Measurements from ENCODE around the gene CELA2B. TPM values are rescaled to one million over a fixed set of nuclear protein-coding genes. Genes with fewer than 3 reads are reported as not detected.
"Not testable (repeated sequence)": the region's sequence is repeated elsewhere in the genome, so short reads cannot be mapped to it uniquely, and the experiment has no call there.

The CELA2B gene
- total and polyA plus RNA-seq, 4 donors = not detected

DNA sequence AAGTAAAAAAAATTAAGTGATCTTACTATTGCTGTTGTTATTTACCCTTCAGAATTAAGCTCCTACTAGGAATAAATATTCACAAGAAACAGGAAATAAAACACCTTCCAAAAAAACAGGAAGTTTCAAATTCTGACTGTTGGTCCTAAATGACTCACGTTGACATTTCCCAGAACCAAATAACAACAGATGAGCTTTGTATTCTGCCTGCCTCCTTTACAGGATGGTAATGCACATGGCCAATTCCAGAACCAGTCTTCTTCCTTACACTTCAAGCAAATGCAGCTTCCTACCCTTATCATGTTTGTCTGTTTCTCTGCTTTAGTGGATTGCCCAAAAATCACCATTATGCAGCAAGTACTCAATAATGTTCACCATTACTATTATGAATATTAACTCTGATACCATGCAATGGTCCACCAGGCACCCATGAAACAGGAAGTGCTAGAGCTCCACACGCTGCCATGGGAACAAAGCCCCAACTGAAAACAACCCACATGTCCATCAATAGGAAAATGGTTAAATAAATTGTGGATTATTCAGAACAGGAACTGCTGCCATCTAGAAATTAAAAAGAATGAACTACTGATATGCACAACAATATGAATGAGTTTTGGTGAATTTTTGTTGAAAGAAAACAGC, 39.2 kb downstream of the CELA2B start (continued):
- TF ChIP-seq GABPA (IDR thresholded peaks at IDR 0.05 in 1 of 2, conservative IDR thresholded peaks at IDR 0.05 in 1 of 2) (no peak), FOXA1 (IDR thresholded peaks at IDR 0.05) (no peak), EGR1 (IDR thresholded peaks at IDR 0.05; ENCODE audit: low read depth in 2 of 2) (no peak)

DNA sequence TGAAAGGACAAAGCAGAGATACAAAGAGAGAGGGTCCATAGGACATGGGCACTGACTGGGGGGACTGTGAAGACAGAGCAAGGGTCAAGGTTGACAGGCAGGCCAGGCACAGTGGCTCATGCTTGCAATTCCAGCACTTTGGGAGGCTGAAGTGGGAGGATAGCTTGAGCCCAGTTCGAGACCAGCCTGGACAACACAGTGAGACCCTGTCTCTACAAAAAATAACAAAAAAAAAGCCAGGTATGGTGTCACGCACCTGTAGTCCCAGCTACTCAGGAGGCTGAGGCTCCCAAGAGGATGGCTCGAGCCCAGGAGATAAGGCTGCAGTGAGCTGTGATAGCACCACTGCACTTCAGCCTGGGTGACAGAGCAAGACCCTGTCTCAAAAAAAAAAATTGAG, 43.7 kb downstream of the CELA2B start:
- Histone ChIP-seq H3K36me3 (ENCODE audit: control insufficient read depth in 4 of 4, insufficient read depth in 3 of 4, low read depth in 1 of 4, low read length in 3 of 4) (peaks cover 0 to 5% (median 4%) of the 10 kb centered on the region in 4 donors), H3K27ac (ENCODE audit: low read depth in 1 of 2, low read length in 2 of 2) (no peak overlapping the region), H3K4me1 (ENCODE audit: control insufficient read depth in 4 of 4, insufficient read depth in 4 of 4, low read length in 3 of 4) (peaks cover 0 to 13% (median 6%) of the 10 kb centered on the region in 4 donors), H3K9ac (ENCODE audit: low read depth in 1 of 2, low read length in 2 of 2) (no peak overlapping the region), H3K27me3 (ENCODE audit: control insufficient read depth in 4 of 4, insufficient read depth in 4 of 4, low read length in 3 of 4) (no peaks in the 10 kb centered on the region), H3K4me3 (ENCODE audit: low read depth in 1 of 3, low read length in 3 of 3) (no peak overlapping the region), H3K9me3 (ENCODE audit: control insufficient read depth in 4 of 4, low read length in 3 of 4) (no peaks in the 10 kb centered on the region)
- WGBS = 98% methylated on average over 3 of the region's 3 CpGs
- DNase-seq (ENCODE audit: low spot score) = no peak
- TF ChIP-seq RXRA (IDR thresholded peaks at IDR 0.05) = no peak

DNA sequence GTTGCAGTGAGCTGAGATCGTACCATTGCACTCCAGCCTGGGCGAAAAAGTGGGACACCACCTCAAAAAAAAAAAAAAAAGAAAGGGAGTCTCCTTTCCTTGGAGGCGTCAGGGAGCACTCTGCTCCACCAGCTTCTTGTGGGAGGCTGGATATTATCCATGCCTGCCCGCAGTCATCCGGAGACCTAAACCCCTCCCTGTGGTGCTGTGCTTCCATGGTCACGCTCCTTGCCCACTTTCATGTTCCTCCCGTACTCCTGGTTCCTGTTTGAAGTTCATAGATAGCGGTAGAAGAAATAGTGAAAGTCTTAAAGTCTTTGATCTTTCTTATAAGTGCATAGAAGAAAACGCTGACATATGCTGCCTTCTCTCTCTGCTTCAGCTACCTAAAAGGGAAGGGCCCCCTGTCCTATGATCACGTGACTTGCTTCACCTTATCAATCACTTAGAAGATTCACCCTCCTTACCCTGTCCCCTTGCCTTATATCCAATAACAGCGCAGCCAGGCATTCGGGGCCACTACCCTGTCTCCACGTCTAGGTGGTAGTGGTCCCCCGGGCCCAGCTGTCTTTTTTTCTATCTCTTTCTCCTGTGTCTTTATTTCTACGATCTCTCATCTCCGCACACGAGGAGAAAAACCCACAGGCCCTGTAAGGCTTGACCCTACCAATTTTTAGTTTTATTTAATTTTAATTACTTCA, 45.5 kb downstream of the CELA2B start:
- not testable (repeated sequence) for H3K36me3 ChIP-seq (ENCODE audit: control insufficient read depth in 4 of 4, insufficient read depth in 3 of 4, low read depth in 1 of 4, low read length in 3 of 4); H3K4me3 ChIP-seq (ENCODE audit: low read depth in 1 of 3, low read length in 3 of 3); H3K9ac ChIP-seq (ENCODE audit: low read depth in 1 of 2, low read length in 2 of 2); DNase-seq (ENCODE audit: low spot score); H3K27me3 ChIP-seq (ENCODE audit: control insufficient read depth in 4 of 4, insufficient read depth in 4 of 4, low read length in 3 of 4); H3K9me3 ChIP-seq (ENCODE audit: control insufficient read depth in 4 of 4, low read length in 3 of 4); H3K27ac ChIP-seq (ENCODE audit: low read depth in 1 of 2, low read length in 2 of 2)
- peaks cover 3 to 26% (median 17%) of the 10 kb centered on the region in 4 donors for H3K4me1 ChIP-seq (ENCODE audit: control insufficient read depth in 4 of 4, insufficient read depth in 4 of 4, low read length in 3 of 4)
- 93% methylated on average over 17 of the region's 17 CpGs for WGBS

DNA sequence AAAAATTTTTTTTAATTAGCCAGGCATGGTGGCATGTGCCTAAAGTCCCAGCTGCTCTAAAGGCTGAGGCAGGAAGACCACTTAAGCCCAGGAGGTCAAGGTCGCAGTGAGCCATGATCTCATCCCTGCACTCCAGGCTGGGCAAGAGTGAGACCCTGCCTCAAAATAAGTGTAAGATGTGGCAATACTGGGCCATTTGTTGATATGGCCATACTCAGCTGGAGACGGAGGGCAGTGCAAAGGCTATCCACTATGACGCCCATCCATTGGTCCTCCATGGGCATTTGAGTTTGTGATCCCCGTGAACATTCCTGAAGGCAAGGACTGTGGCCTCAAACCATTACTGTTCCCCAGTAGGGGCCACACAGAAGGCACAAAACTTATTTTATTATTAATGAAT, 46.6 kb downstream of the CELA2B start:
- no peaks in the 10 kb centered on the region for H3K9me3 ChIP-seq (ENCODE audit: control insufficient read depth in 4 of 4, low read length in 3 of 4)
- H3K27ac ChIP-seq (ENCODE audit: low read depth in 1 of 2, low read length in 2 of 2) = no peak overlapping the region
- peaks cover 0 to 4% (median under 1%) of the 10 kb centered on the region in 4 donors for H3K36me3 ChIP-seq (ENCODE audit: control insufficient read depth in 4 of 4, insufficient read depth in 3 of 4, low read depth in 1 of 4, low read length in 3 of 4)
- no peak overlapping the region for H3K9ac ChIP-seq (ENCODE audit: low read depth in 1 of 2, low read length in 2 of 2)
- peaks cover 3 to 31% (median 21%) of the 10 kb centered on the region in 4 donors for H3K4me1 ChIP-seq (ENCODE audit: control insufficient read depth in 4 of 4, insufficient read depth in 4 of 4, low read length in 3 of 4)
- WGBS = 98% methylated on average over 4 of the region's 4 CpGs
- no peak for TF ChIP-seq SP1 (IDR thresholded peaks at IDR 0.05)
- TF ChIP-seq FOXA1 (IDR thresholded peaks at IDR 0.05) = no peak
- TF ChIP-seq, protein P1, sequence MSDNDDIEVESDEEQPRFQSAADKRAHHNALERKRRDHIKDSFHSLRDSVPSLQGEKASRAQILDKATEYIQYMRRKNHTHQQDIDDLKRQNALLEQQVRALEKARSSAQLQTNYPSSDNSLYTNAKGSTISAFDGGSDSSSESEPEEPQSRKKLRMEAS (IDR thresholded peaks at IDR 0.05) = no peak
- TF ChIP-seq EGR1 (IDR thresholded peaks at IDR 0.05; ENCODE audit: low read depth in 2 of 2) = no peak
- TF ChIP-seq HNF4G (IDR thresholded peaks at IDR 0.05) = no peak
- no peak for TF ChIP-seq YY1 (IDR thresholded peaks at IDR 0.05)
- TF ChIP-seq, protein P2, sequence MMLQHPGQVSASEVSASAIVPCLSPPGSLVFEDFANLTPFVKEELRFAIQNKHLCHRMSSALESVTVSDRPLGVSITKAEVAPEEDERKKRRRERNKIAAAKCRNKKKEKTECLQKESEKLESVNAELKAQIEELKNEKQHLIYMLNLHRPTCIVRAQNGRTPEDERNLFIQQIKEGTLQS (IDR thresholded peaks at IDR 0.05) = no peak
- TF ChIP-seq, protein P3, sequence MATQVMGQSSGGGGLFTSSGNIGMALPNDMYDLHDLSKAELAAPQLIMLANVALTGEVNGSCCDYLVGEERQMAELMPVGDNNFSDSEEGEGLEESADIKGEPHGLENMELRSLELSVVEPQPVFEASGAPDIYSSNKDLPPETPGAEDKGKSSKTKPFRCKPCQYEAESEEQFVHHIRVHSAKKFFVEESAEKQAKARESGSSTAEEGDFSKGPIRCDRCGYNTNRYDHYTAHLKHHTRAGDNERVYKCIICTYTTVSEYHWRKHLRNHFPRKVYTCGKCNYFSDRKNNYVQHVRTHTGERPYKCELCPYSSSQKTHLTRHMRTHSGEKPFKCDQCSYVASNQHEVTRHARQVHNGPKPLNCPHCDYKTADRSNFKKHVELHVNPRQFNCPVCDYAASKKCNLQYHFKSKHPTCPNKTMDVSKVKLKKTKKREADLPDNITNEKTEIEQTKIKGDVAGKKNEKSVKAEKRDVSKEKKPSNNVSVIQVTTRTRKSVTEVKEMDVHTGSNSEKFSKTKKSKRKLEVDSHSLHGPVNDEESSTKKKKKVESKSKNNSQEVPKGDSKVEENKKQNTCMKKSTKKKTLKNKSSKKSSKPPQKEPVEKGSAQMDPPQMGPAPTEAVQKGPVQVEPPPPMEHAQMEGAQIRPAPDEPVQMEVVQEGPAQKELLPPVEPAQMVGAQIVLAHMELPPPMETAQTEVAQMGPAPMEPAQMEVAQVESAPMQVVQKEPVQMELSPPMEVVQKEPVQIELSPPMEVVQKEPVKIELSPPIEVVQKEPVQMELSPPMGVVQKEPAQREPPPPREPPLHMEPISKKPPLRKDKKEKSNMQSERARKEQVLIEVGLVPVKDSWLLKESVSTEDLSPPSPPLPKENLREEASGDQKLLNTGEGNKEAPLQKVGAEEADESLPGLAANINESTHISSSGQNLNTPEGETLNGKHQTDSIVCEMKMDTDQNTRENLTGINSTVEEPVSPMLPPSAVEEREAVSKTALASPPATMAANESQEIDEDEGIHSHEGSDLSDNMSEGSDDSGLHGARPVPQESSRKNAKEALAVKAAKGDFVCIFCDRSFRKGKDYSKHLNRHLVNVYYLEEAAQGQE (IDR thresholded peaks at IDR 0.05) = no peak
- no peak for TF ChIP-seq GABPA (IDR thresholded peaks at IDR 0.05 in 1 of 2, conservative IDR thresholded peaks at IDR 0.05 in 1 of 2)
- no peak for TF ChIP-seq TAF1 (conservative IDR thresholded peaks at IDR 0.05)
- TF ChIP-seq HNF4A (conservative IDR thresholded peaks at IDR 0.05) = no peak
- TF ChIP-seq RXRA (IDR thresholded peaks at IDR 0.05) = no peak
- TF ChIP-seq, protein P4, sequence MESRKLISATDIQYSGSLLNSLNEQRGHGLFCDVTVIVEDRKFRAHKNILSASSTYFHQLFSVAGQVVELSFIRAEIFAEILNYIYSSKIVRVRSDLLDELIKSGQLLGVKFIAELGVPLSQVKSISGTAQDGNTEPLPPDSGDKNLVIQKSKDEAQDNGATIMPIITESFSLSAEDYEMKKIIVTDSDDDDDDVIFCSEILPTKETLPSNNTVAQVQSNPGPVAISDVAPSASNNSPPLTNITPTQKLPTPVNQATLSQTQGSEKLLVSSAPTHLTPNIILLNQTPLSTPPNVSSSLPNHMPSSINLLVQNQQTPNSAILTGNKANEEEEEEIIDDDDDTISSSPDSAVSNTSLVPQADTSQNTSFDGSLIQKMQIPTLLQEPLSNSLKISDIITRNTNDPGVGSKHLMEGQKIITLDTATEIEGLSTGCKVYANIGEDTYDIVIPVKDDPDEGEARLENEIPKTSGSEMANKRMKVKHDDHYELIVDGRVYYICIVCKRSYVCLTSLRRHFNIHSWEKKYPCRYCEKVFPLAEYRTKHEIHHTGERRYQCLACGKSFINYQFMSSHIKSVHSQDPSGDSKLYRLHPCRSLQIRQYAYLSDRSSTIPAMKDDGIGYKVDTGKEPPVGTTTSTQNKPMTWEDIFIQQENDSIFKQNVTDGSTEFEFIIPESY (IDR thresholded peaks at IDR 0.05) = no peak
- TF ChIP-seq RAD21 (IDR thresholded peaks at IDR 0.05) = no peak
- TF ChIP-seq, protein P5, sequence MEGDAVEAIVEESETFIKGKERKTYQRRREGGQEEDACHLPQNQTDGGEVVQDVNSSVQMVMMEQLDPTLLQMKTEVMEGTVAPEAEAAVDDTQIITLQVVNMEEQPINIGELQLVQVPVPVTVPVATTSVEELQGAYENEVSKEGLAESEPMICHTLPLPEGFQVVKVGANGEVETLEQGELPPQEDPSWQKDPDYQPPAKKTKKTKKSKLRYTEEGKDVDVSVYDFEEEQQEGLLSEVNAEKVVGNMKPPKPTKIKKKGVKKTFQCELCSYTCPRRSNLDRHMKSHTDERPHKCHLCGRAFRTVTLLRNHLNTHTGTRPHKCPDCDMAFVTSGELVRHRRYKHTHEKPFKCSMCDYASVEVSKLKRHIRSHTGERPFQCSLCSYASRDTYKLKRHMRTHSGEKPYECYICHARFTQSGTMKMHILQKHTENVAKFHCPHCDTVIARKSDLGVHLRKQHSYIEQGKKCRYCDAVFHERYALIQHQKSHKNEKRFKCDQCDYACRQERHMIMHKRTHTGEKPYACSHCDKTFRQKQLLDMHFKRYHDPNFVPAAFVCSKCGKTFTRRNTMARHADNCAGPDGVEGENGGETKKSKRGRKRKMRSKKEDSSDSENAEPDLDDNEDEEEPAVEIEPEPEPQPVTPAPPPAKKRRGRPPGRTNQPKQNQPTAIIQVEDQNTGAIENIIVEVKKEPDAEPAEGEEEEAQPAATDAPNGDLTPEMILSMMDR (IDR thresholded peaks at IDR 0.05; ENCODE audit: low read depth, low read length, missing input control) = no peak
- TF ChIP-seq JUND (IDR thresholded peaks at IDR 0.05) = no peak
- TF ChIP-seq FOXA2 (IDR thresholded peaks at IDR 0.05) = no peak
- TF ChIP-seq NR2F2 (IDR thresholded peaks at IDR 0.05) = no peak
- no peak for DNase-seq (ENCODE audit: low spot score)
- no peak overlapping the region for H3K4me3 ChIP-seq (ENCODE audit: low read depth in 1 of 3, low read length in 3 of 3)
- H3K27me3 ChIP-seq (ENCODE audit: control insufficient read depth in 4 of 4, insufficient read depth in 4 of 4, low read length in 3 of 4) = no peaks in the 10 kb centered on the region
